Lower leg skin (tissue), 3 donors: ENCODE data around the gene USP17L17.
"Not testable (repeated sequence)": the region's sequence is repeated elsewhere in the genome, so short reads cannot be mapped to it uniquely, and the experiment has no call there.

Experiments used
- CTCF ChIP-seq, 3 donors: fragments of 450-650 bp; IDR thresholded peaks; one replicate each; pipeline ENCODE4 v1.5.1; 2016; ENCODE audit warnings: antibody characterized with exemption in 3 of 3, mild to moderate bottlenecking in 3 of 3, moderate library complexity in 2 of 3
- POLR2A ChIP-seq, 2 donors: fragments of 450-650 bp; IDR thresholded peaks; one replicate each; pipeline ENCODE4 v1.6.1; 2016 to 2017; ENCODE audit warnings: antibody characterized with exemption in 2 of 2, mild to moderate bottlenecking in 1 of 2, moderate library complexity in 1 of 2

DNA sequence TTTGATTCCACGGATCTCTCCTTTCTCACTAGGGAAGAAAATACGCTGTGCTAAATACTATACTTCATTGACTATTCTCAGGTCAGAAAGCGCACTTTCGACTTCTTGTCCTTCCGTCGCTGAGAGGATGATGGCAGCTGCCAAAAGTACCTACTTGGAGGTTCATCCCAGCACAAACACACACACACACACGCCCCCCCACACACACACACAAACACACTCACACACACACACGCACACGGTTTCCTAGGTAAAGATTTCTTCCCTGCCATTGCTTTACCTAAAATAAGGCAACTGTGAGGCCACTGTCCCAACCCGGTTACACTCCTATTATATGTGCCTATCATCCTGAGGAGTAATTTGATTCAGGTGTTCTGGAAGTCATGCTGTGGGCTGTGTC, 28.0 kb downstream of the USP17L17 start:
- TF ChIP-seq CTCF, POLR2A (IDR thresholded peaks at IDR 0.05): not testable (repeated sequence)
